Omental fat pad (tissue), 4 donors: ENCODE results near the gene ITM2C. TPM values are rescaled to one million over a fixed set of nuclear protein-coding genes. Genes with fewer than 3 reads are reported as not detected.

Source experiments
- ATAC-seq: fragments of 150-250 bp; one replicate; pipeline ENCODE4 v1.9.1; 2016; ENCODE audit warnings: mild to moderate bottlenecking, moderate library complexity; ENCODE audit not compliant: low FRiP score
- DNase-seq: peaks from one replicate; pipeline ENCODE4 v3.0.0-alpha.2; 2019; ENCODE audit warnings: low spot score
- total RNA-seq, 4 donors: library from RNA; depleted of rRNA; stranded (reverse); fragments of >200 nt; gene quantifications; one replicate each; pipeline ENCODE4 v1.1.0, GENCODE V29; 2016
- TF ChIP-seq, protein P1 (sequence below), 3 donors: fragments of 450-650 bp; IDR thresholded peaks; one replicate each; pipeline ENCODE4 v1.5.1; 2016 to 2017; ENCODE audit warnings: antibody characterized with exemption in 3 of 3, mild to moderate bottlenecking in 3 of 3, moderate library complexity in 2 of 3

ITM2C gene, protein sequence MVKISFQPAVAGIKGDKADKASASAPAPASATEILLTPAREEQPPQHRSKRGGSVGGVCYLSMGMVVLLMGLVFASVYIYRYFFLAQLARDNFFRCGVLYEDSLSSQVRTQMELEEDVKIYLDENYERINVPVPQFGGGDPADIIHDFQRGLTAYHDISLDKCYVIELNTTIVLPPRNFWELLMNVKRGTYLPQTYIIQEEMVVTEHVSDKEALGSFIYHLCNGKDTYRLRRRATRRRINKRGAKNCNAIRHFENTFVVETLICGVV
- 10 to 100 TPM; 17.9 to 35.9 (median 28.8) TPM for total RNA-seq

- TF ChIP-seq, protein P1, sequence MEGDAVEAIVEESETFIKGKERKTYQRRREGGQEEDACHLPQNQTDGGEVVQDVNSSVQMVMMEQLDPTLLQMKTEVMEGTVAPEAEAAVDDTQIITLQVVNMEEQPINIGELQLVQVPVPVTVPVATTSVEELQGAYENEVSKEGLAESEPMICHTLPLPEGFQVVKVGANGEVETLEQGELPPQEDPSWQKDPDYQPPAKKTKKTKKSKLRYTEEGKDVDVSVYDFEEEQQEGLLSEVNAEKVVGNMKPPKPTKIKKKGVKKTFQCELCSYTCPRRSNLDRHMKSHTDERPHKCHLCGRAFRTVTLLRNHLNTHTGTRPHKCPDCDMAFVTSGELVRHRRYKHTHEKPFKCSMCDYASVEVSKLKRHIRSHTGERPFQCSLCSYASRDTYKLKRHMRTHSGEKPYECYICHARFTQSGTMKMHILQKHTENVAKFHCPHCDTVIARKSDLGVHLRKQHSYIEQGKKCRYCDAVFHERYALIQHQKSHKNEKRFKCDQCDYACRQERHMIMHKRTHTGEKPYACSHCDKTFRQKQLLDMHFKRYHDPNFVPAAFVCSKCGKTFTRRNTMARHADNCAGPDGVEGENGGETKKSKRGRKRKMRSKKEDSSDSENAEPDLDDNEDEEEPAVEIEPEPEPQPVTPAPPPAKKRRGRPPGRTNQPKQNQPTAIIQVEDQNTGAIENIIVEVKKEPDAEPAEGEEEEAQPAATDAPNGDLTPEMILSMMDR (IDR thresholded peaks at IDR 0.05) = no peak
- ATAC-seq = peak; percentile 84
- DNase-seq = no peak
Measured at GRCh38 chr2:230864605-230865306, at the start of gene ITM2C. Gene ITM2C (plus strand): TSS chr2:230864942. CDS start chr2:230865026, 84 bp downstream.

DNA sequence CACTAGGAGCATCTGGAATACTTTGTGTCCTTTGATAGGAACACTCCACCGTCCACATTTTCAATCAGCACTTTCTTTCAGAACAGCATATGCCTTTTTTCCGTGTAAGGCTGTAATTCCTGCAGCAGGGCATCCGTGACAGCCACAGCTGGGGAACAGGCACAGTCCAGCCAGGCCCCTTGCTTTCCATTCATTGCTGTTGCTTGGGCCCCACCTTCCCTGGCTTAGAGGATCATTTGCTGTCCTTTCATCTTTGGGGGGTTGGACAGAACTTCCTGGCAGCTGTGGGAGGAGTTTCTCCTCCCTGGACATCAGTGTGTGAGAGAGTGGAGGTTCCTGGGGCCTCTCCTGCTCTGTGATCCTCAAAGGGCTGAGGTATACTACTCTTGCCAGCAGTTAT, 49.7 kb upstream of the ITM2C start:
- TF ChIP-seq, protein P1 (IDR thresholded peaks at IDR 0.05) = no peak
- no peak for ATAC-seq
- DNase-seq = no peak

GRCh38 chr2:230816735-230817134, 48.0 kb upstream of the ITM2C start:
- TF ChIP-seq, protein P1 (IDR thresholded peaks at IDR 0.05) = no peak
- DNase-seq = no peak
- ATAC-seq = no peak

GRCh38 chr2:230819433-230819832, 45.3 kb upstream of the ITM2C start:
- TF ChIP-seq, protein P1 (IDR thresholded peaks at IDR 0.05) = no peak
- no peak for ATAC-seq

DNA sequence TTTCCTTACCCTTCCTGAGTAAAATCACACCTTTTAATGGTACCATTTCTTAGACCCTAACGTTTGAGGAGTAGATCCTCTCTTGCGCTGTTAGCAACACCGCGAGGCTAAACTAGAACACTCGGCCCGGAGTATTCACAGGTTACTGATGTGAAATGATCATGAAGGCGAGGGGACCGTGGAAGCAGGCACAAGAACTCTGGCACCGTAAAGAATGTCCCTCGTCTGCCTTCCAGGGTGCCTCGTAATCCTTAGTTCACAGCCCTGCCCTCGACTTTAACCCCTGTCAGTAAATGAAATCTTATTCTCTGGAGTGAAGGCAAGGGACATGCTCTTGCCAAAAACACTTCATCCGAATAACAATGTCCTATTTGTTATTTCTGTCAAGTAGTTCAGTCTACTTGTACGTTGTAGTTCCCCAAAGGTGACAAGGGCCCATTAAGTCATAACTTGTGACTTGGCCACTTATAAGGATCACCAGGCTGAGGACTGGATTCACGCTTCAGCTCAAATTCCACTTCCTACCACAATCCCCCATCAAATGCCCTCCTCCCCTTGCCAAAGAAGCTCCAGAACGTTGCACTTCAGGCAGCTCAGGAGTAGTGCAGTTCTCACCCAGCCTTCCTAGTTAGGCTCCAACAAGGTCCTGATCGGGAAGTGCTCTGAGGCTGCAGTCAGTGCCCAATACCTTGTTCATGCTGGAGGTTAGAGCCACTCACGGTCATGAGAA, 43.3 kb upstream of the ITM2C start:
- TF ChIP-seq, protein P1 (IDR thresholded peaks at IDR 0.05) = no peak
- ATAC-seq (no peak), DNase-seq (no peak)

More at GRCh38 chr2:230819433-230819832, 45.3 kb upstream of the ITM2C start:
- DNase-seq = no peak

DNA sequence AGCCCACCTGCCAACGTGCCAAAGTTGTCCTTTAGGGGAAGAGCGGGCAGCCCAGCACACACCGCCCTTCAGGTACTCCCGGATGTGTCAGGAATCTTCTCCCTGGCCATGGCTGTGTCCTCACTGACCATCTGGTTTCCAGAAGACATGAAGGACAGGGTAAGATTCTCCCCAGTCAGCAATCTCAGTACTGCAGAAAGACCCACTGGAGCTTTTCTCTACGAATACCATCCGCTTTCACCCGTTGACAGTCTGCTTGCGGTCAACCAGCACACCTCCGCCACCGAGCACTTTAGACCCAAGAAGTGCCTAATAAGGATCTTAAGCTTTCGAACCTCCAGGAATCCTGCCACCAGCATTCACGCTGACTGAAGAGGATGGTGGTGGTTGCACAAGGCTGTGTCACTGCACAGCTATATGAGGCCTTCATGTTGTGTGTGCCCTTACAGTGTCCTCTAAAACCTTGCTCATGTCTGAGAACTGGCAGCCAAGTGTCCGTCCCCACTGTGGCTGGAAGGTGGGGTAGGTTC, 42.7 kb upstream of the ITM2C start:
- TF ChIP-seq, protein P1 (IDR thresholded peaks at IDR 0.05) = no peak
- ATAC-seq = no peak
- DNase-seq = no peak
